ENCODE data around the gene ADD1. TPM values are rescaled to one million over a fixed set of nuclear protein-coding genes. Genes with fewer than 3 reads are reported as not detected.

The ADD1 gene
- total RNA-seq, 4 donors from 2014 or later, result 144 to 273 (median 203) TPM

DNA sequence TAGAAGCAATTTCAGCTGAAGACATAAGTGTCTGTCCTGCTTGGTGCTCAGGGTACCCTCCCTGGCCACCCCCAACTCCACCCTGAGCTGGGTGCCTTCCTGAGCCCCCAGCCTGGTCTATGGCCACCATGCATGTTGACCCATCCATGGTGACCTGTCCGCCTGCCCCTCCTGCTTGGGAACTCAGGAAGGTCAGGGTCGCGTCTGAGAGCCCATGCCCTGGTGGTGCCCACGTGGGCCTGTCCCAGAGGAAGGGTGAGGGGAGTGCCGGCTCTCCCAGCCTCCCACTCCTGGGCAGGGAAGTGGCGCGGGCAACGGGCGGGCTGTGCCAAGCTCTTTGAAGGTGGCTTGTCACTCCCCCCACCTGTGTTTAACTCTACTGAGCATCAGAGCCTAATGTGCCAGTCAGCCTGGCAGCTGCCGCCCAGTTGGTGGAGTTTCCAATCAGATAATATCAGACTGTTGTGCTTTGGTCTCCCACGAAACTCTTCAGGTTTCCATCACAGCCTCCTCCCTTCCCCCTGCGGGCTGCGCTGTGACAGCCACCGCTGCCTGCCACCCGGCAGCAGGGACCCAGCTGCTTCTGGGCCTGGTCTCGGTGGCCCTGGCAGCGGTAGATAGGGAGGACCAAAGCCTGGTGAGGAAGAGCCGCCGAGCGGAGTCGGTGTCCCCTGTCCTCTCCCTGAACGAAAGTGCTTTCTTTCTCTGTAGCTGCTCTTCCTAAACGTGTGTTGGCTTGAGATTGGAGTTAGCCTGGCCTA, 45.9 kb upstream of the ADD1 start:
- TF ChIP-seq, protein P1, sequence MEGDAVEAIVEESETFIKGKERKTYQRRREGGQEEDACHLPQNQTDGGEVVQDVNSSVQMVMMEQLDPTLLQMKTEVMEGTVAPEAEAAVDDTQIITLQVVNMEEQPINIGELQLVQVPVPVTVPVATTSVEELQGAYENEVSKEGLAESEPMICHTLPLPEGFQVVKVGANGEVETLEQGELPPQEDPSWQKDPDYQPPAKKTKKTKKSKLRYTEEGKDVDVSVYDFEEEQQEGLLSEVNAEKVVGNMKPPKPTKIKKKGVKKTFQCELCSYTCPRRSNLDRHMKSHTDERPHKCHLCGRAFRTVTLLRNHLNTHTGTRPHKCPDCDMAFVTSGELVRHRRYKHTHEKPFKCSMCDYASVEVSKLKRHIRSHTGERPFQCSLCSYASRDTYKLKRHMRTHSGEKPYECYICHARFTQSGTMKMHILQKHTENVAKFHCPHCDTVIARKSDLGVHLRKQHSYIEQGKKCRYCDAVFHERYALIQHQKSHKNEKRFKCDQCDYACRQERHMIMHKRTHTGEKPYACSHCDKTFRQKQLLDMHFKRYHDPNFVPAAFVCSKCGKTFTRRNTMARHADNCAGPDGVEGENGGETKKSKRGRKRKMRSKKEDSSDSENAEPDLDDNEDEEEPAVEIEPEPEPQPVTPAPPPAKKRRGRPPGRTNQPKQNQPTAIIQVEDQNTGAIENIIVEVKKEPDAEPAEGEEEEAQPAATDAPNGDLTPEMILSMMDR (IDR thresholded peaks at IDR 0.05; ENCODE audit: low read depth), result no peak

DNA sequence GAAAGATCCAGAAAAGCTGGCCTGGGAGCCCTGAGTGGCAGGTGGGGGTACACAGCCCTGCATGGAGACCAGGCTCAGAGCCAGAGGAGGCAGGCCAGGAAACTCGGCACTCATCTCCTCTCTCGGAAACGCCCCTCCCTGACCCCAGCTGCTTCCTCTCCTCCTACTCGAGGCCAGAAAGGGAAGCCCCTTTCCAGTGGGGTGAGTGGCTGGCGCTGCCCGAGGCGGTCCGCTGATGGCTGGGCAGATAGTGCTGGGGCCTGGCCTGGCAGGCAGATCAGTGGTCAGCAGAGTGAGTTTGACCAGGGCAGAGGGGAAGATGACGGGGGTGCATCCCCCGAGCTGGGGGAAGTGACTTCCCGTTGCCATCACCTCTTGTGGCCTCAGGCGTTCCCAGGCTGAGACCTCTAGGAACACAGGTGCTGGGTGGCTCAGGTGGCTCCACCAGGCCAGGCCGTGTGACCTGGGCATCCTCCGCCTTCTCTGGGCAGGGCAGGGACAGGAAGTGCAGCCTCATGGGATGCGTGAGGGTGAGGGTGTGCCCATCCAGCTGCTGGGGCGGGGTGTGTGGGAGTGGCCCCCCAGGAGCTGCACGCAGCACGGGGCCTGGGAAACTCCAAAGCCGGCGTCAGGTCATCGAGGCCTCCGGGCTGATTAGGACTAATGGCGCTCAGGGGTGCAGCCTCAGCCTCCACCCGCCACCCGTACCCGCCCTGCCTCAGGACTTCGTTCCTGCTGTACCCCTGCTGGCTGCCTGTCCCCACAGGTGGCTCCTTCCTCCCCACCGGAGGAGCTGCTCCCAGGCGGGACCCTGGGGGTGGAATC, 45.0 kb upstream of the ADD1 start:
- TF ChIP-seq, protein P1 (IDR thresholded peaks at IDR 0.05; ENCODE audit: low read depth), result no peak

DNA sequence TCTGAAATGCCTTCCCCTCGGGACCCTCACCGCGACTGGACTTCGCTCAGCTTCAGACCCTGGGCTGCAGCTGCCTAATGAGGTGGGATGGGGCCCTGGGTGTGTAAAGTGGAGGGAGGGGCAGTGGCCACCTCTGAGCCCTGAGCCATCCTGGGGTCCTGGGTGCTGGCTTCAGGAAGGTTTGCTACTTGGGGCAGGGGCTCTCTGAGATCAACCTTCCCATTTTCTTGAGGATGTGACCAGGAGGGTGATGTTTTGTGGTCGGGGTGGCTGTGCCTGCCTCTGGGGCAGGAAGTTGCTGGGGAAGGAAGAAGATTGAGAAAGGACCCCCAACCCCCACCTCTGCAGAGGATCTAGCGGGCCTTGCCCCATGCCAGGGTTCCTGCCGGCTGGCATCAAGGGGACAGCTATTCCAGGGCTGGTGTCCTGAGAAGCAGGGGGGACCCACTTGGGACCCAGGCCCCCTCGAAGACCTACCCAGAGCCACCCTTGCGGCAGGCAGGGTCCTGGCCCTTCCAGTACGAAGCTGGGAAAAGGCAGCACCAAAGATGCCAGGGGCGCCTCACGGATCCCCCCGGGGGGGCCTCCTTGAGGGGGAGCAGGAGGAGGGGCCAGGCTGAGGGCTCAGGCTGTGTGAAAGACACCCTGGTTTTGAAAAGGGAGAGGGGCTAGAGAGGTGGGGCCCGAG, 44.3 kb upstream of the ADD1 start:
- TF ChIP-seq, protein P1 (IDR thresholded peaks at IDR 0.05; ENCODE audit: low read depth), result no peak

DNA sequence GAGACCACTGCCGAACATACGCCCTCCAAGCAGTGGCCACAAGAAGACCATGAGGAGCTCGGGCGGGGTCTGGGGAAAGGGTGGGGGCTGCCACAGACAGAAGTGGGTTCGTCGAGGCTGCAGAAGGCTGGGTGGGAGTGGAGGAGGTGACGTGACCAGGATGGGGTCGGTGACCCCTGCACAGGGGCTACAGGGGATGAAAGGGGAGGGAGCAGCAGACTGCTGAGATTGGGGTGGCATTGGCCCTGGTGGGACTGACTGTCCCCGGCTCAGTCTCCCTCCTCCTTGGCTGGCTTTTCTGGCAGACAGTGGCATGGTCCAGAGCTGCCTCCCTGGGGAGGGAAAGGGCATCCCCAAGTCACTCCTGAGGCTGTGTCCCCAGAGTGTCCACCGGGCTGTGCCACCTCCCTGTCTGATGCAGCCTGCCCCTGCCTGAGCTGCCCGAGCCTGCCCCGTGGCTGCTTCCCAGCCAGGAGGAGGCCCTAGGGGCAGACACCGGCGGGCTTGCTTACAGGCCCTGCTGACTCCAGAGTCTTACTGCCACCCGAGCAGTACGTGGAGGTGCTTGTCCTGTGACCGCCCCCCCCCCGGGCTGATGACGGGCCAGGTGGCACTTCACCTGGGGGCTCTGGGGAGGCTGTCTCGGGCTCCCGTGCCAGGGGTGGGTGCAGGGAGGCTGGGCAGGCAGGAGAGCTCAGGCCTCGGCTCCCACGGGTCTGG, 43.5 kb upstream of the ADD1 start:
- TF ChIP-seq, protein P1 (IDR thresholded peaks at IDR 0.05; ENCODE audit: low read depth), result no peak

DNA sequence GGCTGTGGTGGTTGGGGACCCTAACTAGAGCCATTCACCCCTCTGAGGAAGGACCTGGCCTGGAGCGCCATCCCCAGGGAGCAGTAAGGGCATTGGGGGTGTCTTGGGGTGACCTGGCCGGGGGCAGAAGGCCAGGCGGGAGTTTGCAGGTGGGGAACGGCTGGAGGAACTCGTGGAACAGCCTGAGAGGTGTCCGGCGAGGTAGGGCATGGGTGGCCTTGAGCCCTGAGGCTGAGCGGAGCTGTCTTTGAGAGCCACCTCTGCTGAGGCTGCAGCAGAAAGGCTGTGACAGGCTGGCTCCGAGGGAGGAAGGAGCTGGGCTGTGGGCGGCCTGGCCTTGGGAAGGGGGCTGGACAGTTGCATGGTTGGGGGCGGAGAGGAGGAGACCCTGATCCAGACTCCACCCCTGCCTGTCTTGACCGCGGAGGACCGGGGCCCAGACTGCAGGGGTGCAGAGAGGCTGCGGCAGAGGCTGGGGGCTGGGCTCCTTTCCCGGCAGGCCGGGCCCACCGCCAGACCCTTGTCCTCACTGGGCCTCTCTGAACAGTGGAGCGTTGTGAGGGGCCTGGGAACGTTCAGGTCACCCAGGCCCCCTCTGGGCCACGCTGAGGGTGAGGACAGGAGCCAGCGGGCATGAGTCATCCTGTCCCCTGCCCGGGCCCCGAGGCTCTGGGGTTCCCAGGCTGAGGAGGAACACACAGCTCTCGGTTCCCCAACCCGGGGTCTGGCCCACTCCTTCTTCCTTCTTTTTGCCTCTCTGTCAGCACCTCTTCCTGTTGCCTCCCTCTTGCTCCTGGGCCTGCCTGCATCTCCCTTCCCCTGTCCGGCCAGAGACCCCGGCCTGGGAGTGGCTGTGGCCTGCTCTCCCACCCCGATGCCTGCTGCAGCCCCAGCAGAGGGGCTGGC, 42.7 kb upstream of the ADD1 start:
- TF ChIP-seq, protein P1 (IDR thresholded peaks at IDR 0.05; ENCODE audit: low read depth), result no peak
